GM19455 (cell line): ENCODE results near the gene PSAT1.

Source experiments
- ATAC-seq: cut with Tn5 transposase; IDR thresholded peaks from one replicate; pipeline ENCODE4 v1.9.1; 2021; ENCODE audit not compliant: unreplicated experiment

PSAT1 gene

GRCh38 chr9:78314953-78315870 is 18.3 kb downstream of the PSAT1 start:
- no peak for ATAC-seq

GRCh38 chr9:78316166-78316892 is 19.4 kb downstream of the PSAT1 start:
- ATAC-seq = no peak

GRCh38 chr9:78319197-78320029 is 22.5 kb downstream of the PSAT1 start:
- no peak for ATAC-seq

GRCh38 chr9:78320030-78320693 is 23.2 kb downstream of the PSAT1 start:
- no peak for ATAC-seq

GRCh38 chr9:78320875-78321496 is 24.1 kb downstream of the PSAT1 start:
- no peak for ATAC-seq

GRCh38 chr9:78321505-78321904 is 24.6 kb downstream of the PSAT1 start:
- no peak for ATAC-seq

- ATAC-seq = no peak
Observed at GRCh38 chr9:78324068-78324650, 27.2 kb downstream of the PSAT1 start.

GRCh38 chr9:78324682-78325081 is 27.8 kb downstream of the PSAT1 start:
- ATAC-seq = no peak

- ATAC-seq = no peak
Observed at GRCh38 chr9:78325343-78325742, 28.4 kb downstream of the PSAT1 start.

GRCh38 chr9:78325846-78326360 is 29.0 kb downstream of the PSAT1 start:
- ATAC-seq = no peak

GRCh38 chr9:78326564-78326963 is 29.6 kb downstream of the PSAT1 start:
- no peak for ATAC-seq

- no peak for ATAC-seq
Observed at GRCh38 chr9:78332381-78332780, 35.5 kb downstream of the PSAT1 start.

- no peak for ATAC-seq
Observed at GRCh38 chr9:78348848-78349247, 51.9 kb downstream of the PSAT1 start.

GRCh38 chr9:78351816-78352215 is 54.9 kb downstream of the PSAT1 start:
- ATAC-seq = peak; percentile 74

- no peak for ATAC-seq
Observed at GRCh38 chr9:78354324-78354973, 57.5 kb downstream of the PSAT1 start.

- no peak for ATAC-seq
Observed at GRCh38 chr9:78354989-78355388, 58.1 kb downstream of the PSAT1 start.

GRCh38 chr9:78356634-78357033 is 59.7 kb downstream of the PSAT1 start:
- ATAC-seq = no peak

- no peak for ATAC-seq
Observed at GRCh38 chr9:78357165-78357873, 60.4 kb downstream of the PSAT1 start.
